ENCODE results near the gene CIAO3.

CIAO3 gene

DNA sequence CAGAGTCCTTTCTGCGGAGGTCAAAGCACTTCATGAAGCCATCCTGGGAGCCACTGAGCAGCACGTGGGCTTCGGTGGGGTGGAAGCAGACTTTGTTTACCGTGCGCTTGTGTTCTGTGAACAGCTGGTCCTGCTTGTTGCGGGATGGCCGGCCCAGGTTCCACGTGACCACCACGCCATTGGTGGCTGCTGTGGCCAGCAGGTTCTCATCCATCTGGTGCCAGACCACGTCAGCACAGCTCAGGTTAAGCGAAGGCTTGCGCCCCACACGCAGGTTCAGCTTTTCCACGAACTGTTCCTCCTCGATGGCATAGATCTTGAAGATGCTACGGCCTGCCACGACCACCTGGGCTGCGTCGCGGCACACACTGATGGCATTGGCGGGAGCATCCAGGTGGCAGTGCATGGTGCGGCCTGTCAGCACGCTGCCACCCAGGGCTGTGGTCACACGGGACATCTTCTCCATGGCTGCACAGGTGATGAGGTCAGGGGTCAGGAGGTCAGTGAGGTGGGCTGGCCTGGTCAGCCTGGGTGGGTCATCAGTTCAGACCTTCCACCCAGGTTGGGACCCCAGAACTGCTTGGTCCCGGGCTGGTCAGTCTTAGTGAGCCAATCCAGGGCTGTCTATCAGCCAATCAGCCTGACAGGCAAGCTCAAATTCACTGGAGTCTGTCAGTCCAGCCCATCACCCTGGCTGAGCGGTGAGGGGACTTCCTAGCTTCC is 51.5 kb downstream of the CIAO3 start:
- H3K4me3 ChIP-seq (ENCODE audit: low read length), result peak overlapping the region; percentile 88

DNA sequence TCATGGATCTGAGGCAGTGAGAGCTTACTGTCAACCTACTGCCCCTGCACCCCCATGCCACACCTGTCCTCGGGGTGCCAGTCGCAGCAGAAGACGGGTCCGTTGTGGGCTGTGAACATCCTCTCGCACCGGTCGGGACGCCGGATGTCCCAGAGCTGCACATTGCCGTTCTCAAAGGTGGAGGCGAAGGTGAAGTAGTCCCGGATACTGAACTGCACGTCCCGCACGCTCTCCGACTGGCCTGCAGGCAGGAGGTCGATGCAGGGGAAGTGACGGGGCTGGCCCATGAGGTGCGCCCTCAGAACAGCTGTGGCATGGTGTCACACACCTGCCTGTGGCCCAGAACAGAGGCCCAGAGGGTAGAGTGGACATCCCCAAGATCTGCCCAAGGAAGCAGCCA is 53.3 kb downstream of the CIAO3 start:
- no peak overlapping the region for H3K4me3 ChIP-seq (ENCODE audit: low read length)
- TF ChIP-seq ZNF274 (IDR thresholded peaks at IDR 0.05; ENCODE audit: low read depth, low read length), result no peak

More for the DNA sequence above, 51.5 kb downstream of the CIAO3 start:
- TF ChIP-seq ZNF274 (IDR thresholded peaks at IDR 0.05; ENCODE audit: low read depth, low read length), result no peak

DNA sequence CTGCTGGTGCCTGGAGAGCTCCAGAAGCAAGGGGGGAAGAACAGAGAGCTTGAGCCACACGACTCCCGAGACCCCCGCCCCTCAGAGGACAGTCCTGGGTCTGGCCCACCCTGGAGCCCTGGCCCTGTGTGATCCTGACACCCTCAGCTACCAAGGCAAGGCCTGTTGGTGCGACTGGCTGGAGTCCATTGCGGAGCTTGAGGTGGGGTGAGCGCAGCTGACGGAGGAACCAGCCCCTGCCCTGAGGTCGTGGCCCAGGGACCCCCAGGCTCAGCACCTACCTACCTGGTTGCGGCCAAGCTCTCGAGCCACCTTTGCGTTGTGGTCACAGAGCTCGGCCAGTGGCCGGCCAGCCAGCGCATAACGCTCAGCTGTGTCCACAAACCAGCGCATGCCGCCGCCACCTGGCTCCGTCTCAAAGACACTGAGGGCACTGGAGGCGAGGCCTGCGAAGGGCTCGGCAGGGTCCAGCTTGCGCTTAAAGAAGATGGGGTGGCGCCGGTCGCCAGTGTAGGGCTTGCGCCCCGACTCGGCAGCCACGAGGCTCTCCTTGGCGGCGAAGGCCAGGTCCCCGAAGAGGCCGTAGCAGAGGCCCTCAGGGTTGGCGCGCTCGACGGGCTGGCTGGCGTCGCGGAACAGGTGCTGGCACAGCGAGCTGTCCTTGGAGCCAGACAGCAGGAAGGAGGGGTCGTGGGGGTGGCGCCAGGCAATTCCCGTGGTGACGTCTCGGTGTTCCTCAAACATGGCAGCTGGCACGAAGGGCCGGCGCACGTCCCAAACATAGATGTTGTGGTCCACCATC is 54.1 kb downstream of the CIAO3 start:
- H3K4me3 ChIP-seq (ENCODE audit: low read length), result no peak overlapping the region
- no peak for TF ChIP-seq ZNF274 (IDR thresholded peaks at IDR 0.05; ENCODE audit: low read depth, low read length)

DNA sequence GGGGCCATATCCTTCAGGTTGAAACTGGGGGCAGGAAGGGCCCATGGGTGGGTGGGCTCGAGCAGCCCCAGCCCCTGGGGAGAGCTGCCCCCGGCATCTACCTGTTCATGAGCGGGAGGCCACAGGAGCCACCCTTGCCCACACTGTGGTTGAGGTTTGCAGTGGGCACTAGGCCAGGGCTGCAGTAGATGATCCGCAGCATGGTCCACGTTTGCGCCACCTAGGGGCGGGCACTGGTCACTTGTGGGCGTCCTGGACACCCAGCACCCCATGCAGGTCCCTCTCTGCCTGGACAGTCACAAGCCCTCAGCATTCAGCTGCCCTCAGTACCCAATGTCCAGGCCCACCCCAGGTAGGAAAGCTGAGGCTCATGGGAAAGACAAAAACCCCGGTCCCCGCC is 54.8 kb downstream of the CIAO3 start:
- H3K4me3 ChIP-seq (ENCODE audit: low read length), result no peak overlapping the region
- TF ChIP-seq ZNF274 (IDR thresholded peaks at IDR 0.05; ENCODE audit: low read depth, low read length), result no peak

DNA sequence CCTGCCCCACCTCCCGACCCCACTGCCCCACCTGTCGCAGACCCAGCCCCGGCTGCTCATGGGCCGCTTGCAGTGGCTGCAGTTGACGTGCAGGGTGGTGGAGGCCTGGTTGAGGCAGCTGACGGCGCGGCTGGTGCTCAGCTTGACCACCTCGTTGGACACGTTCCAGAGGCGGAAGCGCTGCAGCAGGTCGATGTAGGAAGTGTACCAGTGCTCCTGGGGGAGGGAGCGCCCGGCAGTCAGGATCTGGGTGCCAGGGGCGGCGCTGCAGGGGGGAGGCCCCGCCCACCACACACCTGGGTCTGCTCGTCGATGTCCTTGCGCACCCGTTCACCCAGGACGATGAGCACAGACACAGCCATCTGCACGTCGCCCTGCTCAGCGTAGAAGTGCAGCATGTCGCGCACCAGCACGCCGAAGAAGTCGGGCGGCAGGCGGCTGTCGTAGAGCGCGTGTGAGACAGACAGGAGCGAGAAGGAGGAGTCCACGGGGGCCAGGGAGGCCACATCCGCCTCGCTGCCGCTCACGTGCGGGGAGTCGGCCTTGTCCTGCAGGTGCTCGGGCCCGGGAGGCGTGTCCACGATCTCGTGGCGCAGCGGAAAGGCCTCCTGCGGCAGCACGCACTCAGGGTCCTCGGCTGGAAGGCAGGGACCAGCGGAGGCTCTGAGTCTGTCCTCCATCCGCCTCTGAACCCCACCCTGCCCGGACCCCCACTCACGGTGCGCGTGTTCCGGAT is 55.7 kb downstream of the CIAO3 start:
- H3K4me3 ChIP-seq (ENCODE audit: low read length), result no peak overlapping the region
- TF ChIP-seq ZNF274 (IDR thresholded peaks at IDR 0.05; ENCODE audit: low read depth, low read length), result no peak

DNA sequence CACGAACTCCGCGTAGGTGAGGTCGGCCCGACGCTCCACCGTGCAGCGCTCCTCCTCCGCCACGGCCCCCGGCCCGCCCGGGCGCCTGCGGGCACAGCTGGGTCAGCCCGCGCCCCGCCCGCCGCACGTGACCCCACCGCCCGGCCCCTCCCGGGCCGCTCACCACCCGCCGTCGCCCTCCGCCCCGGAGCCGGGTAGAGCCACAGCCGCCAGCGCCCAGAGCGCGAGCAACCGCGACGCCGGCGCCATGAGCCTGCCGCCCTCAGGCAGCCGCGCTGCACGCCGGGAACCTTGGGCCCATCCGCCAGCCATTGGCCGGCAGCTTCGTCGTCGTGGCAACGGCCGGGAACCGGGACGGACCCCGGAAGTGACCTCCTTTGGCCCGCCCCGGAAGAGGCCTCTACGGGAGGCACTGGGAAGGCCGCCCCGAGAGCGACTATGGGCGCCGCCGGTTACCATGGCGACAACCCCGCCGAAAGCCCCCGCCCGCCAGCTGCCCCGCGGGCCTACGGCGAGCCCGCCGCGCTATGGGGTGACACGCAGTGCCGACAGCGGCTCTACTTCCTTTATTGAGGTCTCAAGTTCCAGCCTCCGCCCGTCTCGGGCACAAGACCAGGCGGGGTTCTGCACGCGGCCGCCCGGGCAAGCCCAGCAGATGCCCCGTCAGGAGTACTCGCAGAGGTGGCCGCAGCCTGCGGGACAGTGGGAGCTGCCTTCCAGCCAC is 56.6 kb downstream of the CIAO3 start, which contains the start of gene JMJD8:
TSS of gene JMJD8 (minus strand) at position 264 of the 724 bp plus-strand sequence. CDS start at position 249, 15 bp downstream.
- peak within 1 kb of the TSS; percentile 68 for H3K4me3 ChIP-seq (ENCODE audit: low read length)
- no peak for TF ChIP-seq ZNF274 (IDR thresholded peaks at IDR 0.05; ENCODE audit: low read depth, low read length)

DNA sequence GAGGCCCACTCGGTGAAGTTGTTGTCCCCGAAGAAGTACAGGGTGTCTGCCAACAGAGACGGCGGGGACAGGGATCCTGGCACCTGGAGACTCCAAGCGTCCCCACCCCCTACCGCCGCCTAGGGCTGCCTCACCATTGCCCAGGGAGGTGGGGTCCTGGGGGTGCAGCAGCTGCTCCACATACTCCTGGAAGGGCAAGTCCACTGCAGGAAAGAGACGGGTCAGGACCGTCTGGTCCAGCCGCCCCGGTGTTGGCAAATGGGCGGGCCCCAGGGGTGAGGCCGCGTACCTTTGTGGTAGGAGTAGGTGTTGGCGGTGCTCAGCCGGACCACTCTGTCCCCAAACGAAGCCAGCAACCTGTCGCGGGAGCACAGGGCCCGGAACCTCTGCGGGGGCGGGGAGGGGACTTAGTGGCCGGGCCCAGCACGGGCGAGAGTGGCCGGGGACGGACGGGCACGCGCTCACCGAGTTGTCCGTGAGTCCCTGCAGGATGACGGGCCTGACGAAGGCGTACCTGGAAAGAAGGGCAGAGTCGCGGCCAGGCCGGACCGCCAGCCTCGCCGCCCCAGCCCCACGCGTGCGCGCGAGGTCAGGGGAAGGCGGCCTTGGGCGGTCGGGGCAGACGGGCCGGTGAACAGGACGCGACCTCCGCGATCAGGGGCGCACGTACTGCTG is 57.3 kb downstream of the CIAO3 start:
- TF ChIP-seq ZNF274 (IDR thresholded peaks at IDR 0.05; ENCODE audit: low read depth, low read length), result no peak
- peak overlapping the region; percentile 68 for H3K4me3 ChIP-seq (ENCODE audit: low read length)

DNA sequence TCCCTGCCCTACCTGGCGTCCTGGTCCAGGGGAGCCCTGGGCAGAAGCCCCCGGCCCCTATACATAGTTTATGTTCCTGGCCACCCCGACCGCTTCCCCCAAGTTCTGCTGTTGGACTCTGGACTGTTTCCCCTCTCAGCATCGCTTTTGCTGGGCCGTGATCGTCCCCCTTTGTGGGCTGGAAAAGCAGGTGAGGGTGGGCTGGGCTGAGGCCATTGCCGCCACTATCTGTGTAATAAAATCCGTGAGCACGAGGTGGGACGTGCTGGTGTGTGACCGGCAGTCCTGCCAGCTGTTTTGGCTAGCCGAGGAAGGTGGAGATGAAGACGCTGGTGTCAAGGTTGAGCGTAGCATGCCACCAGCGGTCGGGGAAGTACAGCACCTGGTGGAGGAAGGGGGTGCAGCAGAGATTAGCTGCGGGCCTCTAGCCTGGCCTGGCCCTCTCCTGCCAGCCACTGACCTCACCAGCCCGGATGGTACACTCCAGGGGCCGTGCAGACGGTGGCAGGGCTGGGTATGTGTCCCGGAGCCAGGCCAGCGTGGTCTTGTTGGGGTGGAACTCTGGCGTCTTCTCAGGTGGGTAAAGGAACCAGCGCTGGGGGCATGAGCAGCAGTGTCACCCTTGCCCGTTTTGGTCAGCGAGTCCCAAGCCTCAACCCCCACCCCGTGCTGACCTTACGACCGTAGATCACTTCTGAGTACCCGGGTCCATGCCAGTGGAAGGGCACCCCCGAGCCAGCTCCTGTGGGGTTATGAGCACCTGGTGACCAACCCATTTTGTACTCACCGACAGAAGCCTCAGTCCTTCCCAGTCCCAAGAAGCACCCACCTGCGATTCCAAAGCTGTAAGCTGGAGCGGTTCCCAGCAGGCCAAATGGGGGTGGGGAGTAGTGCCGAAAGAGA is 58.1 kb downstream of the CIAO3 start:
- H3K4me3 ChIP-seq (ENCODE audit: low read length), result peak overlapping the region; percentile 68; the same call in 1 of the 2 replicates
- no peak for TF ChIP-seq ZNF274 (IDR thresholded peaks at IDR 0.05; ENCODE audit: low read depth, low read length)

DNA sequence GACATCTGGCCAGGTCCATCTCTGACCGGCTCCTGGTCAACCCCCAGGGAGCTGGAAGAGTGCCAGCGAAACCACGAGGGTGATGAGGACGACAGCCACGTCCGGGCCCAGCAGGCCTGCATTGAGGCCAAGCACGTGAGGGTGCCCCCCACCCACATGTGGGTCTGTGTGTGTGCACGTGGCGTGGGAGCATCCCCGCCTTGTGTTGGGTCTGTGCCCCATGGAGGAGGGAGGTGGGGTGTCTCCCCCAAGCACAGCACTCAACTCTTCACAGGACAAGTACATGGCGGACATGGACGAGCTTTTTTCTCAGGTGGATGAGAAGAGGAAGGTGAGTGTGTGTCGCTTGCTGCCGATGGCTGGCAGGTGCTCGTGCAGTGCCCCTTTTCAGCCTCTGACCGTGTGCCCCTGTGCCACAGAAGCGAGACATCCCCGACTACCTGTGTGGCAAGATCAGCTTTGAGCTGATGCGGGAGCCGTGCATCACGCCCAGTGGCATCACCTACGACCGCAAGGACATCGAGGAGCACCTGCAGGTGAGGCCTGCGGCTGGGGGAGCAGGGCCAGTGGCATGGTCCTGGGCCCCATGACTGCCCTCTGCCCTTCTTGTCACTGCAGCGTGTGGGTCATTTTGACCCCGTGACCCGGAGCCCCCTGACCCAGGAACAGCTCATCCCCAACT is 58.9 kb downstream of the CIAO3 start:
- no peak overlapping the region; the same call in 1 of the 2 replicates for H3K4me3 ChIP-seq (ENCODE audit: low read length)

DNA sequence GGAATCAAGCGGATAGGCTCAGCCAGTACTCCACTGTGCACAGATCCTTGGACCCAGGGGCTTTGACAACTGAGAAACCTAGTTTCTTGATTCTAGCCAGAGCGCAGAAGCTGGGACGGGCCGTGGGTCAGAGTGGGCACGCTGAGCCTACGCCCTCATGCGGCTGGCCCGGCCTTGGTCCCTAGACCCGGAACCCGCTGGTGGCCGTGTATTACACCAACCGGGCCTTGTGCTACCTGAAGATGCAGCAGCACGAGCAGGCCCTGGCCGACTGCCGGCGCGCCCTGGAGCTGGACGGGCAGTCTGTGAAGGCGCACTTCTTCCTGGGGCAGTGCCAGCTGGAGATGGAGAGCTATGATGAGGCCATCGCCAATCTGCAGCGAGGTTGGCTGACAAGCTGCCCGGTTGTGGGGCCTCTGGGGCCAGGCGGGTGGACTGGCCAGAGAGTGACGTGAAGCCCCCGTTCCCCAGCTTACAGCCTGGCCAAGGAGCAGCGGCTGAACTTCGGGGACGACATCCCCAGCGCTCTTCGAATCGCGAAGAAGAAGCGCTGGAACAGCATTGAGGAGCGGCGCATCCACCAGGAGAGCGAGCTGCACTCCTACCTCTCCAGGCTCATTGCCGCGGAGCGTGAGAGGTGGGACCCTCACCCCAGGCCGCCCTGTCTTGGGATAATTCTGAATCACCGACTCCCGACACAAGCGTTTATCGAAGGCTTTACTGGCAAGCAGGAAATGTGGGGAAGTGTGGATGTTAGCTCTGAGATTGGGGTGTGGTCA is 59.6 kb downstream of the CIAO3 start:
- no peak for TF ChIP-seq ZNF274 (IDR thresholded peaks at IDR 0.05; ENCODE audit: low read depth, low read length)
- H3K4me3 ChIP-seq (ENCODE audit: low read length), result peak overlapping the region; percentile 95

More for the DNA sequence above, 58.9 kb downstream of the CIAO3 start:
- no peak for TF ChIP-seq ZNF274 (IDR thresholded peaks at IDR 0.05; ENCODE audit: low read depth, low read length)

DNA sequence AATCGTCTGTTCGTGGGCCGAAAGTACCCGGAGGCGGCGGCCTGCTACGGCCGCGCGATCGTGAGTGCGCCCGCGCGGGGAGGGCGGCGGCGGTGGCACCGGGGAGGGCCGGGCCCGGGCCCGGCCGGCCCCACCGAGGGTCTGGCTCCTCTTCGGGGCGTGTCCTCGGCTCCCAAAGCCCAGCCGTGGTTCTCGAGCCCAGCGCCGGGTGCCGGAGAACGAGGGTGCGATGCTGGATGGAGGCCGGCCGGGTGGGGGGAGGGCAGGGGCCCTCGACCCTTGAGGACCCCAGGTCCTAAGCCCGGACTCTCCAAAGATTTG is 60.2 kb downstream of the CIAO3 start:
- peak overlapping the region; percentile 95 for H3K4me3 ChIP-seq (ENCODE audit: low read length)
- no peak for TF ChIP-seq ZNF274 (IDR thresholded peaks at IDR 0.05; ENCODE audit: low read depth, low read length)

All from GM08714 (cell line).